ENCODE data around the gene DLK2.
"Not testable (repeated sequence)": the region's sequence is repeated elsewhere in the genome, so short reads cannot be mapped to it uniquely, and the experiment has no call there.

The DLK2 gene

DNA sequence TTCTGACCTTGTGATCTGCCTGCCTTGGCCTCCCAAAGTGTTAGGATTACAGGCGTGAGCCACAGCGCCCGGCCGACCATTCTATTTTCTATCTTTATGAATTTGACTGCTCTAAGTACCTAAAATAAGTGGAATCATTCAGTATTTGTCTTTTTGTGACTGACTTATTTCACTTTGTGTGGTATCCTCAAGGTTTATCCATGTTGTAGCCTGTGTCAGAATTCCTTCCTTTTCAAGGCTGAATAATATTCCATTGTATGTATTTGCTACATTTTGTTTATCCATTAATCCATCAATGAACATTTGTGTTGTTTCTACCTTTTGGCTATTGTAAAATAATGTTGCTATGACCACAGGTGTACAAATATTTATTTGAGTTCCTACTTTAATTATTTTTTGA, 17.2 kb upstream of the DLK2 start:
- H3K4me3 ChIP-seq (ENCODE audit: control insufficient read depth, low read depth, low read length) = no peak overlapping the region
- no peak for DNase-seq (ENCODE audit: low read depth)
- TF ChIP-seq, protein P1, sequence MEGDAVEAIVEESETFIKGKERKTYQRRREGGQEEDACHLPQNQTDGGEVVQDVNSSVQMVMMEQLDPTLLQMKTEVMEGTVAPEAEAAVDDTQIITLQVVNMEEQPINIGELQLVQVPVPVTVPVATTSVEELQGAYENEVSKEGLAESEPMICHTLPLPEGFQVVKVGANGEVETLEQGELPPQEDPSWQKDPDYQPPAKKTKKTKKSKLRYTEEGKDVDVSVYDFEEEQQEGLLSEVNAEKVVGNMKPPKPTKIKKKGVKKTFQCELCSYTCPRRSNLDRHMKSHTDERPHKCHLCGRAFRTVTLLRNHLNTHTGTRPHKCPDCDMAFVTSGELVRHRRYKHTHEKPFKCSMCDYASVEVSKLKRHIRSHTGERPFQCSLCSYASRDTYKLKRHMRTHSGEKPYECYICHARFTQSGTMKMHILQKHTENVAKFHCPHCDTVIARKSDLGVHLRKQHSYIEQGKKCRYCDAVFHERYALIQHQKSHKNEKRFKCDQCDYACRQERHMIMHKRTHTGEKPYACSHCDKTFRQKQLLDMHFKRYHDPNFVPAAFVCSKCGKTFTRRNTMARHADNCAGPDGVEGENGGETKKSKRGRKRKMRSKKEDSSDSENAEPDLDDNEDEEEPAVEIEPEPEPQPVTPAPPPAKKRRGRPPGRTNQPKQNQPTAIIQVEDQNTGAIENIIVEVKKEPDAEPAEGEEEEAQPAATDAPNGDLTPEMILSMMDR (conservative IDR thresholded peaks at IDR 0.05; ENCODE audit: control insufficient read depth, insufficient read depth, low read depth, low read length) = no peak

DNA sequence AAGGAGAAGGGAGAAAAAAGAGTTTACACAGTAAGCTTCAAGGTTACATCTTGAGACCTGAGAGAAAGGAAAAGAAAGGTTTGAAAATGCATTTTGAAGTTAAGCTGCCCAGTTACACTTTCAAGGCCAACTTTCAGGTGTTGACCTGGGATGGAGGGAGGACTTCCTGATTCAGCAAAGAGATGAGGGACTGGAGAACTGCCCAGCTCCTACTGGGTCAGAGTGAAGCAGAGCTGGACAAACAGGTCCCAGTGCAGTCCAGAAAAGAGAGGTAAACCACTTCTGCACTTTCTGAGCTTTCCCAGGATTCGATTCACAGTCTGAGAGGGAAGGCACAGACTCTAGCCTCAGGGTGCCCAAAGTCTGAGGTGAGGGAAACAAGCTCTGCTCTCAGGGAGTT, 16.1 kb upstream of the DLK2 start:
- TF ChIP-seq, protein P1 (conservative IDR thresholded peaks at IDR 0.05; ENCODE audit: control insufficient read depth, insufficient read depth, low read depth, low read length) = no peak
- no peak overlapping the region for H3K4me3 ChIP-seq (ENCODE audit: control insufficient read depth, low read depth, low read length)
- no peak for DNase-seq (ENCODE audit: low read depth)

DNA sequence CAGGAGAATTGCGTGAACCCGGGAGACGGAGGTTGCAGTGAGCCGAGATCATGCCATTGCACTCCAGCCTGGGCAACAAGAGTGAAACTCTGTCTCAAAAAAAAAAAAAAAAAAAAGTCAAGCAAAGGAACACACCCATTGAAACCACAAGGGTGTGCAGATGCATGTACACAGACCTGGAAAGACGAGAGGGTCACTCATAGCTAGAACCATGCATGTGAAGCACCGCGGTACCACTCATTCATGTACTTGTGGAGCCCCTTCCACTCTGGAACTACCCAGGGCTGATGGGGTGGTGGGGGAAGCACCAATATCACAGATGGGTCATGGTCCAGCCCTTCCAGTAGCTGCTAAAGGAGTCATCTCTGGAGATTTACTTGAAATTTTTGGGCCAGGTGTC, 14.6 kb upstream of the DLK2 start:
- TF ChIP-seq, protein P1 (conservative IDR thresholded peaks at IDR 0.05; ENCODE audit: control insufficient read depth, insufficient read depth, low read depth, low read length) = no peak
- no peak for DNase-seq (ENCODE audit: low read depth)
- no peak overlapping the region for H3K4me3 ChIP-seq (ENCODE audit: control insufficient read depth, low read depth, low read length)

DNA sequence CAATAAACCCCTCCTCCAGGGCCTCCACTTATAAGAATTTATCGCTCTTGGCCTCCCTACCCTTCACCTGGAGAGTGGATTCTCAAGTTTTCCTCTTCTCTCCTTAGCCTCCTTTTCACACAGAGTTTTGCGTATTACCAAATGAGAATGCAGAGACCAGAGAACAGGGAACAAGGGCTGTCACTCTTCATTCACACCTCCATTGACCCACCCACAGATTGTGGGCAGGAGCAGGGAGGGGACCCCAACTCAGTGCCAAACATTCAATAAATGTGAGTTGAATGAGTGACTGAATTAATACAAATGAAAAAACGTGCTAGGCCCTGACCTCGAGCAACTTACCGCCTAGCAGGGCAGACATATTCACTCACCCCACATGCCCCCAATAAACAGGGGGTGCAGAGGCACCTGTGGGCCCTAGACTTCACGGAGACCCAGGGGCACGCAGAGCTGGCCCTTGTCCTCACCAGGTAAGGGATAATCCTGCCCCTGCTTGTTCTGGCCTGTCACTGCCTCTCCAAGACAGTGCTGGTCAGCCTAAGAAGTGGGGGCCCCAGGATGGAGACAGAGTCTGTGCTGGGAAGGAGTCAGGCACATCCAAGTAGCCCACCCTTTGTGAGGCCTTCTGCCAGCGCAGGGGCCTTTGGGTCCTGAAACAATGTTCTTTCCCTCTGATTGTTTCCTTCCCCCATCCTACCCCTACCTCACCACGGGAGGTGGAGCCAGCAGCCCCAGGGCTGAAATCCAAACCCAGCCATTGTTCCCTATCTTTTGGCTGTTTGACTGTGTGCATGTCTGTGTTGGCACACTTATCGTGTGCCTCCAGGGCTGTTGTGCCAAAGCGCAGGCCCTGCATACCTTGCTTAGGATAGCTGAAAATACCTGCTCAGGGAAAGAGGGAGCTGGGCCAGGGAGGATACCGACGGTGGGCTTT, 13.7 kb upstream of the DLK2 start:
- no peak for DNase-seq (ENCODE audit: low read depth)
- no peak overlapping the region for H3K4me3 ChIP-seq (ENCODE audit: control insufficient read depth, low read depth, low read length)

DNA sequence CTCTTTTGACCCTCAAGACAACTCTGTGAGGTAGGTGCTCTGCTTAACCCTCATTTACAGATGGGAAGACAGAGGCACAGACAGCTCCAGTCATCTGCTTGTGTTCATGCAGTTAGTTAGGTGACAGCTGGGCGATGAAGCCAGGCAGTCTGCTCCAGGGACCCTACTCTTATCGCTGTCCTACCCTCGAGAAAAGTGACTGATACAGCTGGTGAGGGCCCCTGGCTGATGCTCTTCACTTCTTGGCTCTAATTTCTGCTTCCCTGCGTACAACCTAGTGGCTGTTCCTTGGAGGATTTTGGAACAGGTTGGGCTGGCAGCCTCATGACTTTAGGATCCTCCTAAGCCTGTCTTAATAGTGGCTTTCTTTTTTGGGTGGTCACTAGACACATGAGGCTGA, 12.9 kb upstream of the DLK2 start:
- DNase-seq (ENCODE audit: low read depth) = no peak
- no peak overlapping the region for H3K4me3 ChIP-seq (ENCODE audit: control insufficient read depth, low read depth, low read length)
- TF ChIP-seq, protein P1 (conservative IDR thresholded peaks at IDR 0.05; ENCODE audit: control insufficient read depth, insufficient read depth, low read depth, low read length) = no peak

More for the DNA sequence above, 13.7 kb upstream of the DLK2 start:
- TF ChIP-seq, protein P1 (conservative IDR thresholded peaks at IDR 0.05; ENCODE audit: control insufficient read depth, insufficient read depth, low read depth, low read length) = no peak

DNA sequence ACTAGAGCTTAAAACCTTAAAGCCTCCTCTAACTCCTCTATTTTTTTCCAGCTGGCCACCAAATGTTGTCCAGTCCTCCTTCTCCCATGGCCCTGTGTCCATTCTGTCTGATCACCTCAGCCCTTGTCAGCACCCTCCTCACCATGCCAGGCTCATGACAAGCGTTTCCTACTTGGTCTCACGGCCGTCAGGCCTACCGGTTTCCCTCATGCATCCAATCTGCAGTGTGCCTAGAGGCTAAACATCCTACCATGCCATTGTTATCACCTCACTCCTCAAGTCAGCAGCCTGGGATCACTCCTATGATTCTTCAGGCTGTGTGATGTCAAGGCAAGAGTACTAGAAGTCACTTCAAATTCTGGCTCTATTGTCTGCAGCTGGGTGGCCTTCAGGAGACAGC, 12.4 kb upstream of the DLK2 start:
- DNase-seq (ENCODE audit: low read depth) = no peak
- H3K4me3 ChIP-seq (ENCODE audit: control insufficient read depth, low read depth, low read length) = no peak overlapping the region
- TF ChIP-seq, protein P1 (conservative IDR thresholded peaks at IDR 0.05; ENCODE audit: control insufficient read depth, insufficient read depth, low read depth, low read length) = no peak

DNA sequence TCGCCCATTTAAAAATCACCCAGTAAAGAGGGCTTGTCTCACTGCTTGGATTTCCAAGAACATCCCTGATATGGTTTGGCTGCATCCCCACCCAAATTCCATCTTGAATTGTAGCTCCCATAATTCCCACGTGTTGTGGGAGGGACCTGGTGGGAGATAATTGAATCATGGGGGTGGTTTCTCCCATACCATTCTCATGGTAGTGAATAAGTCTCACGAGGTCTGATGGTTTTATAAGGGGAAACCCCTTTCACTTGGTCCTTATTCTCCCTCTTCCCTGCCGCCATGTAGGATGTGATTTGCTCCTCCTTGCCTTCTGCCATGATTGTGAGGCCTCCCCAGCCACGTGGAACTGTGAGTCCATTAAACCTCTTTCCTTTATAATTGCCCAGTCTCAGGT, 11.9 kb upstream of the DLK2 start:
- DNase-seq (ENCODE audit: low read depth); H3K4me3 ChIP-seq (ENCODE audit: control insufficient read depth, low read depth, low read length): not testable (repeated sequence)
